ENCODE results near the gene CDK14.

The CDK14 gene

DNA sequence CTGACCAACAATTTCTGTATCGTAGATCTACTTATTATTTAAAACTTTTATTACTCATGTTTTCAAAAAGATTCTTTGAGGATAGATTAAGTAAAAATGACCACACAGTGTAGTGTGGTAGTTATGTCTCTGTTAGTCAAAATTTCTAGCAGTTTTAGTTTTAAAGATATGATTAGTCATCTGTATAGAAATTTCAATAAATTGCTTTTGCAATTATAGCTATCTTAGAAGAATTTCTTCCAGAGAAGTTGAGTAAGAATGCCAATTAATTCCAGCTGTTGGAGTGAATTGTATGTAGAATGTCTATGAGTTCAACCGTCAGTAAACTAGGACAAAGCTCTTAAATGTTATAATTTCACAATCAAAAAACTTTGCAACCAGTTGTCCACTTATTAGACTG, 229.7 kb downstream of the CDK14 start:
- DNase-seq (ENCODE audit: extremely low read depth, low read depth): peak; percentile 82

DNA sequence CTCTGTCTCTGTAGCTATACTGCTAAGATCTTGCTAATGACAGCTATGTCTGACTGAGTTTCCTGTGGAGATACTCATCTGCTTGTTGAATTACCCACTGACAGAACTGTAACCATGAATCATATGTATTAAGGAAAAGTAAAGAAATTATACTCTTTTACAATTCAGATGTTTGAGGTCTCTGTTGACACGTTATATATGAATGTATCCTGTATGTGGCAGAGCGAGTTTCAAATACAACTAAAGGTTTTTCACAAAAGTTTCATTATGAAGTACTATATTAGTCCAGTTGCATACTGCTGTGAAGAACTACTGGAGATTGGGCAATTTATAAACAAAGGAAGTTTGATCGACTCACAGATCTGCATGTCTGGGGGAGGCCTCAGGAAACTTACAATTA, 232.5 kb downstream of the CDK14 start:
- DNase-seq (ENCODE audit: extremely low read depth, low read depth): no peak
- TF ChIP-seq, protein P1, sequence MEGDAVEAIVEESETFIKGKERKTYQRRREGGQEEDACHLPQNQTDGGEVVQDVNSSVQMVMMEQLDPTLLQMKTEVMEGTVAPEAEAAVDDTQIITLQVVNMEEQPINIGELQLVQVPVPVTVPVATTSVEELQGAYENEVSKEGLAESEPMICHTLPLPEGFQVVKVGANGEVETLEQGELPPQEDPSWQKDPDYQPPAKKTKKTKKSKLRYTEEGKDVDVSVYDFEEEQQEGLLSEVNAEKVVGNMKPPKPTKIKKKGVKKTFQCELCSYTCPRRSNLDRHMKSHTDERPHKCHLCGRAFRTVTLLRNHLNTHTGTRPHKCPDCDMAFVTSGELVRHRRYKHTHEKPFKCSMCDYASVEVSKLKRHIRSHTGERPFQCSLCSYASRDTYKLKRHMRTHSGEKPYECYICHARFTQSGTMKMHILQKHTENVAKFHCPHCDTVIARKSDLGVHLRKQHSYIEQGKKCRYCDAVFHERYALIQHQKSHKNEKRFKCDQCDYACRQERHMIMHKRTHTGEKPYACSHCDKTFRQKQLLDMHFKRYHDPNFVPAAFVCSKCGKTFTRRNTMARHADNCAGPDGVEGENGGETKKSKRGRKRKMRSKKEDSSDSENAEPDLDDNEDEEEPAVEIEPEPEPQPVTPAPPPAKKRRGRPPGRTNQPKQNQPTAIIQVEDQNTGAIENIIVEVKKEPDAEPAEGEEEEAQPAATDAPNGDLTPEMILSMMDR (IDR thresholded peaks at IDR 0.05; ENCODE audit: low read depth, low read length): no peak

More for the DNA sequence above, 229.7 kb downstream of the CDK14 start:
- TF ChIP-seq, protein P1 (IDR thresholded peaks at IDR 0.05; ENCODE audit: low read depth, low read length): no peak

DNA sequence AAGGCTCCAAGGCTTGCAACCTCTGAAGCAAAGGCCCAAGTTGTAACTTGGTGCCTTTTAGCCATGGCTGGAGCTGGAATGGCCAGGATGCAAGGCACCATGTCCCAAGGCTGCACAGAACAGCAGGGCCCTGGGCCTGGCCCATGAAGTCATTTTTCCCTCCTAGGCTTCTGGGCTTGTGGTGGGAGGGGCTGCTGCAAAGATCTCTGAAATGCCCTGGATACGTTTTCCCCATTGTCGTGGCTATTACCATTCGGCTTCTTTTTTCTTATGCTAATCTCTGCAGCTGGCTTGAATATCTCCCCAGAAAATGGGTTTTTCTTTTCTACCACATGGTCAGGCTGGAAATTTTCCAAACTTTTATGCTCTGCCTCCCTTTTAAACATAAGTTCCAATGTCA, 234.2 kb downstream of the CDK14 start:
- no peak for DNase-seq (ENCODE audit: extremely low read depth, low read depth)
- TF ChIP-seq, protein P1 (IDR thresholded peaks at IDR 0.05; ENCODE audit: low read depth, low read length): no peak

DNA sequence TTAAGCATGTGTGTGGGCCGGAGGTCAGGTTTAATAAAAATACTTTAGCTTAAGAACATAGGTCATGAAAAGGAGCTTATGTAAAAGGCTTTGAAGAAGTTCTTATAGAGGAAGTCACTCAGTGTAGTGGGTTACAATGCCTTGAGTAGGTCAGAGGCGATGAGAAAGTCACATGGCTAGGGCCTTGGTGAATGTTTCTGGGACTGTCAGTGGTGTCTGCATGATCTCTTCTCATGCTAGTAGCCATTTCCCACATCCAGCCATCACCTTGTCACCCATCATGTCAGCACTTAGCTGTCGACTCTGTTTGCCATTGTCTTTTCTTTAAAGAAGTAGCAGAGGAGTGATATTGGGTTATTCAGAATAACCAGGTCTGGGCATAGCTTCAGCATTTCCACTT, 236.6 kb downstream of the CDK14 start:
- TF ChIP-seq, protein P1 (IDR thresholded peaks at IDR 0.05; ENCODE audit: low read depth, low read length): no peak
- DNase-seq (ENCODE audit: extremely low read depth, low read depth): no peak

DNA sequence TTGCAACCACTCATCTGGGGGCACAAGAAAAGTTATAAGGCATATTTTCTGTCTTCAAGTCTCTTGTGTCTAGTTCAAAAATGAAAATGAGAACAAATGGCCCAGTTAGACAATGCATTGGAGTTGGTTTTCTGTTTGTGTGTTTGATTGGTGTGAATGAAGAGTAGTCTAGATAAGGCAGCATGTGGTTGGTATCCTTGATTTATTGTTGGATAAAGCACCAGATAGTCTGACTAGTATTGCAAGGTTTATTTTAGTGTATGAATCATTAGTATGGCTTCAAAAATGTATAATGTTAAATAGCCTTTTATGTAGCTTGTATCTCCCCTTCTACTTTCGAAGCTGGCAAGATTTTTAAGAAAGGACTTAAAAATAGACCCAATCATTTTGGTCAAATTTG, 237.3 kb downstream of the CDK14 start:
- DNase-seq (ENCODE audit: extremely low read depth, low read depth): no peak
- TF ChIP-seq, protein P1 (IDR thresholded peaks at IDR 0.05; ENCODE audit: low read depth, low read length): no peak

DNA sequence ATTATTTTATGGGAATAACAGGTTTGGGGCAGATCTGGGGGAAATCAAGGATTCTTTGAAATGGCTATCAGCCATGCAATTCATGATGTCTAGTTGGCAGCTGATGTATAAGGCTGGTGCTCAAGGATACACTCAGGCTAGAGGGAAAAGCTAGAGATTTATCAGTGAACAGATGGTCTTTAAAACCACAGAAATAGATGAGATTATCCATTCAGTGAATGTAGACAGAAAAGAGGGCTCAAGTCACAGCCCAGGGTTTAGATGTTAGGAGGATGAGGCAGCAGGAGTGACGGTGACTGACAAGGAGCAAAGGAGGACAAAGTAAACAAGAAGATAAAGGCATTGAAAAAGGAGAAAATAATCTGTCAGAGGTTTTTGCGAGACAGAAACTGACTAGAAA, 238.7 kb downstream of the CDK14 start:
- no peak for DNase-seq (ENCODE audit: extremely low read depth, low read depth)

DNA sequence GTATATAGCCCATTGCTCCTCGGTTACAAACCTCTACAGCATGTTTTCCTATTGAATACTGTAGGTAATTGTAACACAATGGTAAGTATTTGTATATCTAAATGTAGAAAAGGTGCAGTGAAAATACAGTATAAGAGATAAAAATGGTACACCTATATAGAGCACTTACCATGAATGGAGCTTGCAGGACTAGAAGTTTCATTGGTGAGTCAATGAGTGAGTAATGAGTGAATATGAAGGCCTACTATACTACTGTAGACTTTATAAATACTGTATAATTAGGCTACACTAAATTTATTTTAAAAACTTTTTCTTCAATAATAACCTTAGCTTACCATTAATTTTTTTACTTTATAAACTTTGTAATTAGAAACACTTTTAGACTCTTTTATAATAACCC, 239.7 kb downstream of the CDK14 start:
- TF ChIP-seq, protein P1 (IDR thresholded peaks at IDR 0.05; ENCODE audit: low read depth, low read length): no peak
- no peak for DNase-seq (ENCODE audit: extremely low read depth, low read depth)

More for the DNA sequence above, 238.7 kb downstream of the CDK14 start:
- TF ChIP-seq, protein P1 (IDR thresholded peaks at IDR 0.05; ENCODE audit: low read depth, low read length): no peak

Data from AG09319 (cell line).